HG03139 (cell line): ENCODE results near the gene TAMM41.
"Not testable (repeated sequence)": the region's sequence is repeated elsewhere in the genome, so short reads cannot be mapped to it uniquely, and the experiment has no call there.

Experiments used
- ATAC-seq: cut with Tn5 transposase; IDR thresholded peaks from one replicate; pipeline ENCODE4 v1.9.1; 2021; ENCODE audit not compliant: unreplicated experiment

Gene TAMM41

DNA sequence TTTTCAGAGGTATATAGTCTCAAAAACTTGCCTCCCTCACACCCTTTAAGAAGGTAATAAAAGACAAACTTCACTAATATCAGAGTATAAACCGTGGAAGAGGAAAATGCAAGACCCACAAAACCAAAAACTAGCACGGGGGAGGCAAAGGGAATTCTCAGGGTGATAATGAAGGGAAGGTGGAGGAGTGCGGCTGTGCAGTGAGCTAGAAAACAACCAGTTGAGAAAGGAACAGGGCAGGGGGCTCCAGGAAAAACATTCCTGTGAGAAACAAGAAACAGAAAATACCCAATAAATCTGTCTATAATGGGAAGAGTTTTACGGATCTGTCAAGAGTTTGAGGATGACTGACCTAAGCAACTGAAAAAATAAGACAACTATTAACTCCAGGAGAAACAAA, 31.6 kb downstream of the TAMM41 start:
- no peak for ATAC-seq

DNA sequence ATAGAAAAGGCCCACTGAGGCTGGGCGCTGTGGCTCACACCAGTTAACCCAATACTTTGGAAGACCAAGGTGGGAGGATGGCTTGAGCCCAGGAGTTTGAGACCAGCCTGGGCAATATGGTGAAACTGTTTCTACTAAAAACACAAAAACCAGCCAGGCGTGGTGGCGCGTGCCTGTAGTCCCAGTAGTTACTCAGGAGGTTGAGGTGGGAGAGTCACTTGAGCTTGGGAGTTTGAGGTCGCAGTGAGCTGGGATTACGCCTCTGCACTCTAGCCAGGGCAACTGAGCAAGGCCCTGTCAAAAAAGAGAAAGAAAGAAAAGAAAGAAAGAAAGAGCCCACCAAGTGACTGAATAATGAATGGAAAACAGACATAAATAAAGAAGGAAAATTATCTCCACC, 32.0 kb downstream of the TAMM41 start:
- ATAC-seq = no peak

DNA sequence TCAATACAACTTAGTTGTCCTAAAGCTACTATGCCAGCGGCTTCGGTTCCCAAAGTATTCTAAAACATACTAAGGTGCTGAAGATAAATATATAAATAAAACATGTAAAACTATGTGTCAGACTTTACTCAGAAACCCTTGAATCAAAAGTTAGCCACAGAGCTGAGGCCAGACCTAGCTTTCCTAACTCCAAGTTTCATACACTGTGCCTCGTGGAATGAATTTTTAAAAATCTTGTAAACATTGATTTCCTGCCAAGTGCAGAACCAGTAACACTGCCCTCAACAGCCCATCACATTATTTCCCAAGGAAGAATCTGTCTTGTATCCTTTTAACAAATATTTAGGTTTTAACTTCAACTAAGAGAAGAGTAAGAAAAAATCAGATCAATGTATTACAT, 36.4 kb downstream of the TAMM41 start:
- ATAC-seq = no peak

DNA sequence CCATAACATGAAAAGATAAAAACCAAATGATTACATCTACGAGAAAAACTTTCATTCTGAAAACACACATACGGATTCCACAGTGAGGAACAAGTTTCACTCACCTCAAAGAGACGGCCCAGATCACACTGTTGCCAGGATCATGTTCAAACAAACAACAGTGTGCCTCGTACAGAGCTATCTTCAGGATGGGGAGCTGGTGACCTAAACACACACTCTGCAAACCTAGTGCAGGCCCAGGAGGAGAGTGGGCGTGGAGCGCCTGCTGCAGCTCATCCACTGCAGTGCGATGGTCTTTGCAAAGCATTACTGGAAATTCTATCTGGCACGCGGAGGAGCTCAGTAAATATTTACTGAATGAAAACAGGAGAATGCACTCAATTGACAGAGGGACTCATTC, 38.5 kb downstream of the TAMM41 start:
- ATAC-seq = no peak

DNA sequence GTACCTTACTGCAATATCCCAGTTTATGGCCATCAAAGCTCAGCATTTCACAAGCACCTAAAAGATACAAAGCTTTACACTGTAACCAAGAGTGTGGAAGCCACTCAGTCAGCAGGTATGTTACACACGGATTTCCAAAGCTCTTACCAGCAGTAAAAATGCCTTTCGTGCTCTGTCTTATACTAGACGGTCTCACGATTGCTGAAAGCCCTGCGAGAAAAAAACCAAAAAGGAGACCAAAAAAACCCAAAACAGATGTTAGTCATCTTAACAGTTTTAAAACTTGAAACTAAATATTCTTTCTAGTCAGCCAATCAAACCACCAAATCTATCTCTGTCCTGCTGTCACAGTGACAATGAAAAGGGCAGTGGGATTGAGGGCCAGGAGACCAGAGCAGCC, 39.0 kb downstream of the TAMM41 start:
- ATAC-seq = no peak

DNA sequence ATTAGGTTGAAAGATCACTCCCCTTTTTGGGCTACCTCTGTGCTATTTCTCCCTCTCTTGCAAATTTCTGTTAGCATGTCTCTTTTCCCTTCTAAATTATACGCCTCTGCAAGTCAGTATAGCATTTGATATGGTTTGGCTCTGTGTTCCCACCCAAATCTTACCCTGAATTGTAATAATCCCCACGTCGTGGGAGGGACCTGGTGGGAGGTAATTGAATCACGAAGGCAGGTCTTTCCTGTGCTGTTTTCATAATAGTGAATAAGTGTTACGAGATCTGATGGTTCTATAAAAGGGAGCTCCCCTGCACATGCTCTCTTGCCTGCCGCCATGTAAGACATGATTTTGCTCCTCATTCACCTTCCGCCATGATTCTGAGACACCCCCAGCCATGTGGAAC, 41.0 kb downstream of the TAMM41 start:
- no peak for ATAC-seq

DNA sequence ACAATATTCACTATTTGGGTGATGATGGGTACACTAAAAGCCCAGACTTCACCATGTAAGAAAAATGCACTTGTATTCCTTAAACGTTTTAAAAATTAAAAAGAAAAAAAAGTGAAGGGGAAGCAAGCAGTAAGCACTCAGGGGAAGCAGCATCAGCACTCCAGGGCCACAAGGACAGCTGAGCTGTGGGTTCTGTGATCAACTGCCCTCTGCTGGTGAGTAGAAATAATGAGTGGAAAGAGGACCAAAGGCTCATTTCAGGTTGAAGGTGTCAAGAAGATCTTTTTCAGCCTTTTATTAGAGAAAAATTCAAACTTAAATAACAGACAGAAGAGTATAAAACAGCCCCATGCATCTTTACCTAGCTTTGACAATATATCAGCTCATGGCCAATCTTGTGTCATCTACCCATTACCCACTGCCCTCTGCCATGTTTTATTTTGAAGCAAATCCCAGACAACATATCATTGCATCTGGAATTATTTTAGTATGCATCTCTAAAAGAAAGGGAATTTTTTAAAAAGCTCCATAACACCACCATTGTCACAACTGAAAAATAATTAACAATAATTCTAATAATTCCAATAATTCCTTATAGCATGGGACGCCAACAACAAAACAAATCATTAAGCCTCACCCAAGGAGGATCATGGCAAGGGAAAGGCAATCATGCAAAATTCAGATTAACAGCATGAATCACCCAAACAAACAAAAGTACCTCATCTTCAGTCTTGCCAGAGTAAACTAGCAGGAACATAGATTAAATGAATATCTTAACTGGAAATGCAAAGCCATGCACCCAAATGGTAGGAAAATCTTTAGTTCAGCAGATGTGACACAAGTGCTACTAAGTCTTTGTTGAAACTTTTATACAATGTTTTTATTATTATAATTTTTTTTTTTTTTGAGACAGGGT, 42.5 kb downstream of the TAMM41 start:
- no peak for ATAC-seq

DNA sequence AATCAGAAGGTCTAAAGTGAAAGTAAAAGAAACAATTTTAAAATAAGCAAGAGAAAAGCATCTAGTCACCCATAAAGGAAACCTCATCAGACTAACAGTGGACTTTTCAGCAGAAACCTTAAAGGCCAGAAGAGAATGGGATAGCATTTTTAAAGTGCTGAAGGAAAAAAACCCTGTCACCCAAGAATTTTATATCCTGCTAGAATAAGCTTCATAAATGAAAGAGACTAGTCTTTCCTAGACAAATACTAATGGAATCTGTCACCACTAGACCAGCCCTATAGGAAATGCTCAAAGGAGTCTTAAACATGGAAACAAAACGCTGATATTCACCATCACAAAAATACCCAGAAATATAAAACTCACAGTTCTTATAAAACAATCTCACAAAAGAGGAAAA, 46.9 kb downstream of the TAMM41 start:
- no peak for ATAC-seq

DNA sequence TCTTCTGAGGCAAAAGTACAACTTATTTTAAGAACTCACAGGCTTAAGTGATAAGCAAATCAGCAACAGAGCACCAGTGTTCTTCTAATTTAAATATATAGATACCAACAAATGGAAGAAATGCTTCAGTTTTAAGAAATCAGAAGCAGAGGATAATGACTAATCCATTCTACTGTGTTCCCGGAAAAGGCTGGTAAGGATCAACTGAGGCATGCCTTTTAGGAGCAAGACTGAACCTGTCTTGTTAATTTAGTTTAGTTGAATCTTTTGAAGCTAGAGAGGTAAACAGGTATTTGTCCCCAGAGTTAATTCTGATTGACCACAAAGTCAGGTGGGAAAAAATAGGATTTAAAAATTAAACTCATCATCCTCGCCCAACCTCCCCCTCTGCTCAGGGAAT, 51.8 kb downstream of the TAMM41 start:
- ATAC-seq = no peak

DNA sequence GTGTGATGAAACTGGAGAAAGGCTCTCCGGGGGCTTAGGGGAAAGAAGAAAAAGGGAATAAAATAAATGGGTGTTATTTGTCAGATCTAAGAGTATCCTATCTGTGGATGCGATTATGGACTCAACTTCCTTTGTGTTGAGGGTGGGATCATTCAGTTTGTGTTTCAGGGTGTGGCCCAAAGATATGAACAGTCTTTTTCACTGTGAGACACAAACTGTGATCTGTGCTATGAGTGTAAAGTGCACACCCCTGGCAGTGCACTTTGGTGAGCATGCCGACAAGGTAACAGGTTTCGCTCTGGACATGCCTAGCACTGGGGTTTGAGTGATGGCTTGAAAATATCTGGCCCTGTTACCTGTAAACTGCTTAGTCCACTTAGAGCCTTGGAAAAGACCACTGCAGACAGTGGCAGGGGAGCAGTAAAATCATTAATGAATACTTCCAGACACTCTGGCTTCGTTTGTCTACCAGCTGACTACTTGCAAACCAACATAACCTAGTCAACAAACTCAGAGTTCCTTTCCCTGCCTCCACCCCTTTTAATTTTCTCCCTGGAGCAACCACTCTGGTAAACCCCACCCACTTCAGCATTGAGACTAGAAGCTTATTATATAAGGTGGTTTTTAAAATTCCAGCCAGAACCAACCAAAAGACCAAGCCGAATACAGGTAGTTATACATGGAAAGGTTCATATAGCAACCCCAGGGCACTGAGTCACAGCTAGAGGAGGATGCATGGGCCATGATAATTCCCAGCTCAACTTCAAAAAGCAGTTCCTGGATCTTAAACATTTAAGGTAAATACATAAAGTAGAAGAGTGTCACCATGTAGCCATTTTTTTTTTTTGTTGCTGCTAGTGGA, 55.1 kb downstream of the TAMM41 start:
- no peak for ATAC-seq

DNA sequence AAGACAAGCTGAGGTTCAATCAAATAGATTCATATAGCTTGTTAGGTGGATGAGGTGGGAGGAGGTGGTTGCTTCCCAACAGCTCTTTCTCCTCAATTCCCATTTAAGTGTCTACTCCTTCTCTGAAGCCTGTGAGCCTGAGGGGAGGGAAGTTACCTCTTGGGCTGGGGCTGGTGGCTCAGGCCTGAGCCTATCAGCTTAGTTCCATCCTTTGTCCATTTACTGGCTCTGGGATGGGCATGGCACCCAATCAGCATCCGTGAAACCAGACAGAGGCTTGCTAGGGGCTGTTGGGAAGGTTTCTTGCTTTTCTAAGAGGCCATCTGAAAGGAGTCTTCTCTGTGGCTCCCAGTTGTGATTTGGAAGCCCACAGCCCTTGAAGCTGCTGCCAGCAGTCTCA, 57.3 kb downstream of the TAMM41 start:
- no peak for ATAC-seq

DNA sequence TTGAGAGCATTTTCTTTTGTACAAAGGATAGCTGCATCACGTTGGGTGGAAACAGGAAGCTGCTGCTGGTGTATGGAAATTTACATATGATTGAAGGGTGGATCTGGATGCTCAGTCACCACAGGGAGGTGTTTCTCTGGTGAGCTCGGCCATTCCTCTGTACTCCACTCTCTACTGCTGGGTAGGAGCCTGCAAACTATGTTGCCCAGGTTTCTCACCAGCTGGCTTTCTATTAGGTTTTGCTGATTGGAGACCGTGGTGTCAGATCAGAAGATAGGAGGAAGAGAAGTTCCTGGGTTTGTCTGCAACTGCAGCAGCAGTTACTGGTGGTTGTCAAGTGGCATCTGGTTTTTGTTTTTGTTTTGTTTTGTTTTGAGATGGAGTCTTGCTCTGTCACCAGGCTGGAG, 61.7 kb downstream of the TAMM41 start:
- ATAC-seq = no peak

DNA sequence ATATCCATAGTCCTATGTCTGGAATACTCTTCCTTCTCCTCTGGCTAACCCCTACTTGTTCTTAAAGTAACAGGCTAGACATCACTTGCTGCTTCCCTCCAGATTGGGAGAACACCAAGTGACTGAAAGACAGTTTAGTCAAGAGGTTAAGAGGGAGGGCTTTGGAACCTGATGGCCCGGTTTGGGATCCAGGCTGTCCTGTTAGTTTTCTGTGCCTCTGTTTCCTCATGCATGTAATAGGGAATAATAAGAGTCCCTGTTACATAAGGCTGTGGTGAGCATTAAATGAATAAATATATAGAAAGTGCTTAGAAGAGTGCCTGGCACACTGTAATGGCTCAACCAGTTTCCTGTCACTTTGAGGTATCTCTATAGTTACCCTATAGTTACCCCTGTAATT, 66.3 kb downstream of the TAMM41 start:
- no peak for ATAC-seq

DNA sequence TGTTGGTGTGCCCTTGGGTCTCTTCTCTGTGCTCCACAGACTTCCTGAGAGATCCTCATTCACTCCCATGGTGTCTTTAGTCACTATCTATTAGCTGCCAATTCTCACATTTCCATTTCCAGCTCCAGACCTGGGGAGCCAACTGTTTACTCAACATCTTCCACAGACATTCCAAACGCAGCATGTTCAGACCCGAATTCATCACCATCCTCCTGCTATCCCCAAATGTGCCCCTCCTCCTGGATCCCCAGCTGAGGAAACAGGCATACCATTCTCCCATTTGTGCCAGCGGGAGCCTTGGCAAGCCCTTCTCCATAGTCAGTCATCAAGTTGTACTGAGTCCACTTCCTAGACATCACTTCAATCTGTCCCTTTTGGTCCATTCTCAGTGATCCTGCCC, 67.1 kb downstream of the TAMM41 start:
- no peak for ATAC-seq

DNA sequence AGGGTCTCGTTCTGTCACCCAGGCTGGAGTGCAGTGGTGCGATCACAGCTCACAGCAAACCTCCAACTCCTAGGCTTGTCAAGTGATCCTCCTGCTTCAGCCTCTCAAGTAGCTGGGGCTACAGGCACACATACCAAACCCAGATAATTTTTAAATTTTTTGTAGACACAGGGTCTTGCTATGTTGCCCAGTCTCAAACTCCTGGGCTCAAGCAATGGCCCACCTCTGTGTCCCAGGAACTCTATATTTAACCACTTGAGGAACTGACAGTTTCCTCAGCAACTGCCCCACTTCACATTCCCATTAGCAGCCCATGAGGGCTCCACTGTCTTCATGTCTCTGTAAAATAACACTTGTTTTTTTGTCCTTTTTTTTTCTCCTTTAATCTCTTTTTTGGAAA, 68.4 kb downstream of the TAMM41 start:
- ATAC-seq = no peak

DNA sequence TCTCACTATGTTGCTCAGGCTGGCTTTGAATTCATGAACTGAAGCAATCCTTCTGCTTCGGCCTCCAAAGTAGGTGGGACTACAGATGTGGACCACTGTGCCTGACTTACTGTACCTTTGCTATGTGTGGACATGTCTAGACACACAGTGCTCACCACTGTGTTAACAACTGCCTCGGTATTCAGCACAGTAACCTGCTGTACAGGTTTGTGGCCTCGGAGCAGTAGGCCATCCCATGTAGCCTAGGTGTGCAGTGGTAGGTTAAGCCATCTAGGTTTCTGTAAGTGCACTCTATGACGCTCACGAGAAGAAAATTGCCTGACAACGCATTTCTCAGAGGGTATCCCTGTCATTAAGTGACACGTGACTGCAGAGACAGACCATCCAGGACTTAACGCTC, 70.3 kb downstream of the TAMM41 start:
- no peak for ATAC-seq

DNA sequence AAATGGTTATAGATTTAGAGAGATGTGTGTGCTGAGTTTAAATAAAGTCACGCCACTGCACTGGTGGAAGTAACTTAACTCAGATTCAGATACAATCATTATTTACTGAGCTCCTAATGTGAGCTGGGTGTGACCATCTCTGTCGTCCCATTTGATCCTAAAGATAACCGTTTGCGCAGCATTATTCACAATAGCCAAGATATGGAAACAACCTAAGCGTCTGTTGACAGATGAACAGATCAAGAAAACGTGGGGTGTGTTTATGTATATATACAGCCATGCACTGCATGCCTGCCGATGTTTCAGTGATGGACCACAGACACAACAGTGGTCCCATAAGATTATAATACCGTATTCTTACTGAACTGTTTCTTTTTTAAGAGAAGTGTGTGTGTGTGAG, 71.2 kb downstream of the TAMM41 start:
- no peak for ATAC-seq

DNA sequence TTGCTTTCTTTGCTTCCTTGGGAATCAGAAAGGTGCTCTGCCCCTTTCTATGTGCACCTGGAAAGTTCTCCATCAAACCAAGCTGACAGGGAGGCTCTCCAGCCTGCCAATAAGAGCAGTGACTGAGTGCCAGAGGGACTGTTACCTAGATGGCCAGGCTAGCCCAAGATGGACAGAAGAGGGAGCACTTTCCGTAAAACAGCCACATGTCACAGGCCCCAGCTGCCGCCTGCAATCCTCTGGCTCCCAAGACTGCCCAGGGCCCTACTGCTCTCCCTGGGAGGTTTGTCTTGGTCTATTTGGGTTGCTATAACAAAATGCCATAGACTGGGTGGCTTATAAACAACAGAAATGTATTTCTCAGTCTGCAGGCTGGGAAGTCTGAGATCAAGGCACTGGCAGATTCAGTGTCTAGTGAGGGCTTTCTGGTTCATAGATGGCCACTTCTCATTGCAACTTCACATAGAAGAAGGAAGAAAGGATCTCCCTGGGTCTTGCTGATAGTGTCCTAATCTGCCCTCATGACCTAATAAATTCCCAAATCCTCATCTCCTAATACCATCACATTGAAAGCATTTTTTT, 72.3 kb downstream of the TAMM41 start:
- ATAC-seq = no peak

DNA sequence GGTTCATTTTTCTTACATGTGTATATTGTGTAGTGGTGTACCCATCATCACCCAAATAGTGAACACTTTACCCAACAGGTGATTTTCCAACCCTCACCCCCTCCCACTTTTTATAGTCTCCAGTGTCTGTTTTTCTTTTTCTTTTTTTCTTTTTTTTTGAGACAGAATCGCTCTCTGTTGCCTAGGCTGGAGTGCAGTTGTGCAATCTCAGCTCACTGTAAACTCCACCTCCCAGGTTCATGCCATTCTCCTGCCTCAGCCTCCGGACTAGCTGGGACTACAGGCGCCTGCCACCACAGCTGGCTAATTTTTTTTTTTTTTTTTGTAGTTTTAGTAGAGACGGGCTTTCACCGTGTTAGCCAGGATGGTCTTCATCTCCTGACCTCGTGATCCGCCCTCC, 74.8 kb downstream of the TAMM41 start:
- ATAC-seq = not testable (repeated sequence)

DNA sequence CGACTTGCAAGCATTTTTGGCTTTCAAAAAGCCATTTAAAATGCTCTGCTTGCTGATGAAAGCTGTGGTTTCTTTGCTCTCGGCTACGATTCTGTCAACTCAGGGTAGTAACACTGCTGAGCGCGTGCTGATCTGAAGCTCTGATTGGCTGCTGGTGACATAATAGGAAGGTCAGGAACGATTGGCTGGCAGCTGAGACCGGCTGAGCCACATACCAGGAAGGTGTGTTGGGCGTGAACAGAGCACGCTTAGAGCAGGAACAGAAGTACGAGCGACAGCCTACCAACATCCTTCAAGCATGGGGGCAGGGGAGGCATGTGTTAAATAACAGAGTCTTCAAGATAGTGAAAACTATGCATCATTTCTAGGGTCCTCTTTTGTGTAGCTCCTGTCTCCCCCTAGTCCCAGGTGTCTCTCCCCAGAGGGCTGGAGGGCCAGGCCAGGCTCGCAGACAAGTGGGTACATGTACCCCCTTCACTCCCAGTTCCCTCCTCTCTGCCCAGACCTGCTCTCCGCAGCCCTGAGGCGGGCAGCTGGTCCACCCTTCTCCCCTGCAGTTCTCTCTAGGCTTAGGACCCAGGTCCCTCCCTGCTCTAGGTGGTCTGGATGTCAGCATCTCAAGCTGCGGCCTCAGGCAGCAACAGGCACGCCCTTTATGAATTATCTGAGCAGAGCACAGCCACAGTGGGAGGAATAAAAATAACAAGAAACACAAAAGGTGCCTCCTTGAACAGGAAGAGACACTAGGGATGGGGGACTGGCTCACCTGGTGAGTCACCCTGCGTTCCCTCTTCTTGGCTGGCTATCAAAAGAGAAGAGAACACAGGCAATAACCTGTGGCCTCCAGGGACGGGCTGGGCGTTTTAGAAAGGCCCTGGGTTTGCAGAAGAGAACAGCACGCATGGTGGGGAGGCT, 76.0 kb downstream of the TAMM41 start:
- peak; percentile 99 for ATAC-seq
